ENCODE measurements around the gene TMEM168.
"Not testable (repeated sequence)": the region's sequence is repeated elsewhere in the genome, so short reads cannot be mapped to it uniquely, and the experiment has no call there.

The TMEM168 gene

DNA sequence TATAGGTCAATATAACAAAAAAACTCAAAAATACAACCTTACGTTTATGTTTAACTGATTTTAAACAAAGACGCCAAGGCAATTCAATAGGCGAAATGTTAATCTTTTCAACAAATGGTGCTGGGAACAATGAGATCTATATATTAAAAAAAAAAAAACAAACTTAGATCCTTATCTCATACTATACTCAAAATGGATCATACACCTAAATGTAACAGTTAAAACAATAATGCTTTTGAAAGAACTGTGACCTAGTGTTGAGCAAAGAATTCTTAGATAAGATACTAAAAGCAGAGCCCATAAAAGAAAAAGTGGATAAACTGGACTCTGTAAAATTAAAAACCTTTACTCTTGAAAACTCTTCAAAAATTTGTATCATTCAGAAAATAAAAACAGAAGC is 8.6 kb downstream of the TMEM168 start:
- no peak for DNase-seq (ENCODE audit: low read depth in 2 of 2)

DNA sequence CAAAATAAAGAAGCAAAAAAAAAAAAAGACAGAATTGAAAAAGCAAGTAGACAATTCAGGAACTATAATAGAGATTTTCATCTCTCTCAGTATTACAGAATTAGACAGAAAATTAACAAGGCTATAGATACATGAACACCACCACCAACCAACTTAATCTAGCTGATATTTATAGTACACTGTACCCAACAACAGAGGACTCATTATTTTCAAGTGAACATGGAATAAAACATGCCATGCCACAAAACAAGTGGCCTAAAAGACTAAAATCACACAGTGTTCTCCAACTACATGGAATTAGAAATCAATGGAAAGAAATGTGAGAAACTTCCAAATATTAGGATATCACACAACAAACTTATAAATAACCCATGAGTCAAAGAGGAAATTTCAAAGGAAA is 9.1 kb downstream of the TMEM168 start:
- no peak for DNase-seq (ENCODE audit: low read depth in 2 of 2)

DNA sequence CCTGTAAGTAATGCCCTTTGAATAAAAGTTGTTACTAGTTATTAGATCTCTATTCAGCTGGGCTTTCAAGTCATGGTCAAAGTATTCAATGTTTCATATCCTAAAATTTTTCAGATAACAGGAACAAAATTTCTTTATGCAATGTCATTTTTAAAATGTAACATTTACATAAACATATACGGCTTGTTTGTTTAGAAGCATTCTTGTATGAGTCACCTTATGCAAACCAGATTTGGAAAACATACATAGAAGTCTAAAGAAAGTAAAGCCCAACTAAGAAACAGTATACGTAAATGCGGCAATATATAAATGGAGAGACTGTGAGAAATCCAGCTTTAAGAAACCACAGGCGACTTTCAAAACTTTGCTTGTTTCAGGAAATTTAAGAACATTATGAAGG is 10.5 kb downstream of the TMEM168 start:
- no peak for DNase-seq (ENCODE audit: low read depth in 2 of 2)

DNA sequence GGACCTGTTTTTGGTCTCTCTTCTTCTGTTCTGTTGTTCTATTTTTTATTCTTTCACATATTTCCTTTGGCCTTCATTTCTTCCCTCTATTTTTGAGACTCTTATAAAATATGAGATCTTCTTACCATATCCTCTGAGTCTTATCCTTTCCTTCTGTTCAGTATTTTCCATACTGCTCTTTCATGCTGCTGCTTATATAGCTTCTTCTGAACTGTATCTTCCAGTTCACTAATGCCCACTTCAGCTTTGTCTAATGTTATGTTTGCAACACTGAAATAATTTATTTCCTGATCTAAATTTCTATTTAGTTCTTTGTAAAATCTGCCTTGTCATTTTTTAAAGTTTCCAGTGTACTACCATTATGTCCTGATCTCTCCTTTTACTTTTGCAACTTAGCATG is 12.8 kb downstream of the TMEM168 start:
- no peak for DNase-seq (ENCODE audit: low read depth in 2 of 2)

DNA sequence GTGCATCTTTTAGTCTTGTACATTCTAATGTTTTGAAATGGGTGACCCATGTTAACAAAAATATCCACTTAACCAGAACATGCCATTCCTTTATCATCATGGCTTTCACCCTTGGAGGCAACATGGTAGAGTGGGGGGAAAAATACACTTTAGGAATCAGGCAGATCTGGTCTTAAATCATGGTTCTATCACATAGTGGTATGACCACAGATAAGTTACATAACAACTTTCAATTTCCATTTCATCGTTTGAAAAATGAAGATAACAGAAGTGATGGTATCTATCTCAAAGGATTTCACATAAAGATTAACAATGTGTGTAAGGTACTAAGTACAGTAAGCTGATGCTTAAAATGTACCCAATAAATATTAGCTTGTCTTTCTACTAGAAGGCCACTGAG is 19.0 kb downstream of the TMEM168 start:
- no peak for DNase-seq (ENCODE audit: low read depth in 2 of 2)

DNA sequence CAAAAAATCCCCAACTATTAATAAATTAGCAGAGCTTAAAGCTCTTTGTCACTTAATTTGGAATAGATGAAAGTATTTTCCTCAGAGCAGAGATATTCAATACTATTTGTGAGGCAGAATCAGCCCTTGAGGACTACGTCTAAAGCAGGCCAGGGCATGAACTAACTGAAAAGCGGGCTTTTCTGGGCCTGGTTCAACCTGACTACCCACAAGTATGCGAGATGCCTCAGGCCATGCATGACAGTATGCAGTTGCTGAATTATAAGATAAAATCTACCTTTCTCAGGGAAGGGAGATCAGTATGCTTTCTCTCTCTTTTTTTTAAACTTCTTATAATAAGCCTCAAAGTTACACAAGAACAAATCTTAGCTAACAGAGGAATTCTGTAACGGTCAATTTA is 20.1 kb downstream of the TMEM168 start:
- no peak for DNase-seq (ENCODE audit: low read depth in 2 of 2)

DNA sequence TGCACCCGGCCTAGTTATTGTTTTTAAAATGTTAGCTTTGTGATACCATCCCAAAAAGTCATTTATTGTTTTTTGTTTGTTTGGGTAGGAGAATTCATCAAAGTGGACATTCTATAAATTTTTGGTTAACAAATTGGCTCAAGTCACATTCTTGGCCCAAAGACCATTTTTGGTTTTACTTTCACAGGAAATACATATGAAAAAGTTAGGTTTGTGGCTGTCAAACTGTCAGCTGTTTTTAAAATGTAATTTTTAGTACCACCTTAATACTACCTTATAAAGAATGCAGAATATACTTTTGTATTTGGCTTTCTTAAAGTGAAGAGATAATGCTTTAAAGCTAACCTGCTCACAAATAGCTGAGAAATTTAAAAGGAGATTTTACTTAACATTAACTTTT is 25.1 kb downstream of the TMEM168 start:
- DNase-seq (ENCODE audit: low read depth in 2 of 2): no peak

DNA sequence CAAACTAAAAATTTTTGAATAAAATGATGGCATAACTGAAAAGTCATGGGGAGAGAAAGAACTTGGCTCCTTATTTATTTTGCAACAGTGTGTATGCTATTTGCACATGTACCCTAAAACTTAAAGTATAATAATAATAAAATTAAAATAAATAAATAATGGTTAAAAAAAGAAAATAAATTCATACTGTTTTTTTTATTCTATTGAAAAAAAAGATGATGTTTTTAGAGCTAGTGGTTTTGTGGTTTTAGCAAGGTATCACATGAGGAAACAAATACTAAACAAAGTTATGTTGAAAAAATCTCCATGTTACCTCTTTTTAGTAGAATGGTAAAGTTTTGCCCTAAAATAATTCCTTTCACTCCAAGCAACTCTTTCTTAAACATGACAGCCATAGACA is 26.2 kb downstream of the TMEM168 start:
- DNase-seq (ENCODE audit: low read depth in 2 of 2): no peak

DNA sequence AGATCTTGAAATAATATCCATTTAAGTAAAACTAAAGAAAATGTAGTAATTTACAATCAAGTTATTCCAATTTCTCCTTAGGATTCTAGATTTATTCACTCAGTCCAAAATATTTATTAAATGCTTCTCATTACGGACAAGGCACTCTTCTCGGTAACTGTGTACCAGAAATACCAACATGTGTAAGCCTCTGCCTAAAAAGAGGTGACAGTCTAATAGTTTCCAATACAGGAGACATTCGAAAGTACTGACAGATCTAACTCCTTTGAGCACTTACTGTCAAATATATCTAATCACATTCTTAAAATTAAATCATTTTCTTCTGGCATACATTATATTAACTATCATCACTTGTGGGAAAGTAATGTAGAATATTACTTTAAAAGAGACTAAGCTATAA is 26.9 kb downstream of the TMEM168 start:
- no peak for DNase-seq (ENCODE audit: low read depth in 2 of 2)

DNA sequence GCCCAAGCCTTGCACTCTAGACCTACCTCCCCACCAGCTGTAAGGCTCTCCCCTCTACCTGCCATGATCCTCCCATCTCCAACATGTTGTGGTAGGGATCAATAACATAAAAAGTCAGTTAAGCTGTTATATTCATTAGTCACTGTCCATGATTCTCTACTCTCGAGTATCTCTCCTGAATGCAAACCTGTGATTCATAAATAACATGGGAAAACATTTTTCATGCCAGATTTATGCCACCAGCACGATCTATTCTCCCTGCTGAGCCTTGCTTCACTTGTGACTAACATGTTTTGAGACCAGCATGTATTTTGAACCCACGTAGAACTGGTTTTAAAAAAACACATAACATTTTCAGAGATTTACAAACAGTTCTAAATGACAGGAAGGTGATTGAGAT is 30.3 kb downstream of the TMEM168 start:
- no peak for DNase-seq (ENCODE audit: low read depth in 2 of 2)

DNA sequence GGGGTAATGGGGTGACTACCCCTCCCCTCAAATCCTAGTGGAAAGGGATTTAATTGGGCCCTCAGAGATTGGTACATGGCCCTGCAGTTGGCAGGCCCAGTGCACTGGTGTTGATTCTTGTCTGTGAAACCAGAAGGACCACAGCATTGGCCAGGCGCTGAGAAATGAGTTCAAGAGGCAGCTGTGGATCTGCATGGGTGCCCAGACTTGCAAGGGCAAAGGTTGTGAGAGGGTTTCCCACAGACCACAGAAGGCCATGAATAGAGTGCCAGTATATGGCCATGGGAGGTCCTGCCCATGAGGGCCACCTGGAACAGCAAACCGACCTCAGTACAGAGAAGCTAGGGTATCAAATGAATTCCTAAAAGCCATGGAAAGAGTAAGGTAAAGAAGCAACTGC is 32.9 kb downstream of the TMEM168 start:
- DNase-seq (ENCODE audit: low read depth in 2 of 2): no peak

DNA sequence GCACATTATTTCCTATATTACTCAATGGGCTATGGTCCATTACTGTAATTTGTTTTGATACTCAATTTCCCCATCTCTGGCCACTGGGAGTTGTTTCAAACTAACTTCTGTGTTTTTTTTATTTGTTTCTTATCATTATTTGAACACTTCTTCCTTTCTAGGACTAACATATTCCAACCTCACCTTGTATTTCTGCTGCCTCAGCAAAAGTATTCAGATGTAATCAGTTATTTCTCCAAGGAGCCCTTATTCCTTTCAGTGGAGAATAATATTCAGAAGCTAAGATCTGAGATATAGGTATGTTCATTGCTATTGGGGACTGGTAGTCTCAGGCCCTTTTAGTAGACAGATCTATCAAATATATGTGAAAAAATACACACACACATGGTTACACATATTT is 36.9 kb downstream of the TMEM168 start:
- DNase-seq (ENCODE audit: low read depth in 2 of 2): no peak

DNA sequence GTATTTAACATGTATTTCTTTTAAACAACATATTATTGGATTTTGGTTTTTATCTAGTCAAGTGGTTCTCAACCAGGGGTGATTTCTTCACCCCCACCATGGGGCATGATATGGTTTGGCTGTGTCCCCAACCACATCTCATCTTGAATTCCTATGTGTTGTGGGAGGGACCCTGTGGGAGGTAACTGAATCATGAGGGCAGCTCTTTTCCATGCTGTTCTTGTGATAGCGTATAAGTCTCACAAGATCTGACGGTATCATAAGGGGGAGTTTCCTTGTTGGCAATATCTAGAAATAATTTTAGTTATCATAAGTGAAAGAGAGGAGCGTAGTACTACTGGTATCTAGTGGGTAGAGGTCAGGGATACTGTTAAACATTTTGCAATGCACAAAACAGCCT is 37.6 kb downstream of the TMEM168 start:
- no peak for DNase-seq (ENCODE audit: low read depth in 2 of 2)

DNA sequence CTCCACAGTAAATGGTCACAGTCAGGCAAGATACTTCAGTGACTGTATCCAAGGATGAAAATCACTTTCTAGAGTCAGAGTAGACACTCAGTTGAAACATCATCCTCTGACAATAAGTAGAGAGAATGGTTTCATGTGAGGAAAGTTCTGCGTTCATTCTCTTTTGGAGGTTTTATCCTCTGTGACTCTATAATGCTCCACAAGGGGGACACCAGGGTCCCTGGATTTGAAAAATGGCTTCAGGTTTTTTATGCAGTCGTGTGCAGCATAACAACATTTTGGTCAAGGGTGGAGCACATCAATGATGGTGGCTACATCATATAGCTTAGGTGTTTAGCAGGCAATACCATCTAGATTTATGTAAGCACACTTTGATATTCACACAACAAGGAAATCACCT is 40.4 kb downstream of the TMEM168 start:
- no peak for DNase-seq (ENCODE audit: low read depth in 2 of 2)

DNA sequence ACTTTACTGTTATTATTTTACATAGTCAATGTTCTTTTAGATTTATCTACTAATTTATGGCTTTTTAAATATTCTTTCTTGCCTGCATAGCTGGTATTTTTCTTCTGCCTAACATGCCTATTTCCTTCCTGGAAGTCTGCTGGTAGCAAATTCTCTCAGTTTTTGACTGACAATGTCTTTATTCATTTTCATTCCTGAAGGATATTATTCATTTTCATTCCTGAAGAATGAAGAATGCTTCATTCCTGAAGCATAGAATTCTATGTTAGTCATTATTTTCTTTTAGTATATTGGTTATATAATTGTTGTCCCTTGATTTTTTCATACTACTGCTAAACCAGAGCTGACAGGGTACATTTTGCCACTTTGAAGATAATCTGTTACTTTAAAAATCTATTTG is 41.8 kb downstream of the TMEM168 start:
- DNase-seq (ENCODE audit: low read depth in 2 of 2): no peak

DNA sequence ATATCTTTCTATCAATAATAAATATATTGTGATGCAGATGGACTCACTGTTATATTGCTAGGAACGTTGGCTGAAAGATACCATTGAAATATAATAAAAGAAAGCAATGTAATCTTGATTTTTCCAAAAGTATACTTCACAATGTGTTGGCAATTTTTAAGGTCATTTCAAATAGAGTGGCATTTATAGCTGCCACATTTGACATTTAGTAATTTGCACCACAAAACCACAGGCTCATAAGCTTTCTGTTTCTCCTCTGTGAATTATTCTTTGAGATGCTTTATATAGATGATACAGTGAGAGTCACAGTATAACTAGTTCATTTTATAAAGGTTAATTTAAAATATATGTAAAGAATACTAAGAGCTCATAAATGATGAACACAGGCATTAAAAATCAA is 44.6 kb downstream of the TMEM168 start:
- no peak for DNase-seq (ENCODE audit: low read depth in 2 of 2)

DNA sequence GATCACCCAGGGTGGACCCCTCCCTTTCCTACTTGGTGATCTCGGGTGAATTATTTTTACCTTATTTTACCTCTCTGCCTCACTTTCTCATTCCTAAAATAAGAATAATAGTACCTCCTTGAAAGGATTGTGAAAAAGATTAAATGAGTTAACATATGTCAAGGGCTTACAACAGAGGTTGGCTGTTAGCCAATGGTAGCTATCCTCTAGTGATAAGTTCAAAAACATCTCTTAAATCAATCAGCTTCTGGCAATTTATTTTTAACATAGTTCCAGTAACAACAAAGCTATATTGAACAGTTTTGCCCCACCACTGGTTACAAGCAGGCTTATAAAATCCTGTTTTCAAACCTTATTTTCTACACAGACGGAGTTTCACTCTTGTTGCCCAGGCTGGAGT is 45.4 kb downstream of the TMEM168 start:
- no peak for DNase-seq (ENCODE audit: low read depth in 2 of 2)

DNA sequence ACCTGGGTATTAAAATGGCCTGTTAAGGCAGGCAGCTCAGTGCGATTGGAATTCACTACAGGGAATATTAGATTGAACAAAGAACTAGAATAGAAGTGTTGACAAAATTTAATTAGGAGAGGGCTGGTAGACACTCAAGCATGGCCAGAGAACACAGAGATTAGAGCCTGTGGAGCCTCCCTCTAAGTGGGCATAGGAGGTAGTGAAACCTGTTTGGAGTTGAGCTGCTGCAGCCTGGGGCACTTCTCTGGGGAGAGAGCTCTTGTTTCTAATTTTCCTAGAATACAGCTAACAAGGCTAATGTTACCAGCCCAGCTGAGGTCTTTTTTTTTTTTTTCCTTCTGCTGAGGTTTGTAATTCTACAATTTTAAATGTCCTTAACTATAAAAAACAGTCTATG is 46.4 kb downstream of the TMEM168 start:
- DNase-seq (ENCODE audit: low read depth in 2 of 2): no peak

DNA sequence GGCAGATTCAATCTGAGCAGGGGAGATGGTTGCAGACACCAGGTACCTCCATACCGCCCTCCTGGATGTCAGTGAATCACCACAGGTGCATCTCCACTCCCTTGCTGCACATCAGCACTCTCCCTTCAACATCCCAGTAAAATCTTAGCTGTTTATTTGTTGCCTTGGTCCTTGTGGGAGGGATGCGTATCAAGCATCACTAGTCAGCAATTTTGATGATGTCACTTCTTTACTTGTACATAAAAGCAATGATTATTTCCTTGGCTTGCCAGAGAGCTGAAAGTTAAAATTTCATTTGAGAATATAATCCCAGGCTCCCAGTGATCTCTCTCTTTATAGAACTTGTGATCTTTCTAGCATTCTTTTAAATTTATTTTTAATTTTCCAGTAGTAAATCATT is 49.5 kb downstream of the TMEM168 start:
- DNase-seq (ENCODE audit: low read depth in 2 of 2): no peak

DNA sequence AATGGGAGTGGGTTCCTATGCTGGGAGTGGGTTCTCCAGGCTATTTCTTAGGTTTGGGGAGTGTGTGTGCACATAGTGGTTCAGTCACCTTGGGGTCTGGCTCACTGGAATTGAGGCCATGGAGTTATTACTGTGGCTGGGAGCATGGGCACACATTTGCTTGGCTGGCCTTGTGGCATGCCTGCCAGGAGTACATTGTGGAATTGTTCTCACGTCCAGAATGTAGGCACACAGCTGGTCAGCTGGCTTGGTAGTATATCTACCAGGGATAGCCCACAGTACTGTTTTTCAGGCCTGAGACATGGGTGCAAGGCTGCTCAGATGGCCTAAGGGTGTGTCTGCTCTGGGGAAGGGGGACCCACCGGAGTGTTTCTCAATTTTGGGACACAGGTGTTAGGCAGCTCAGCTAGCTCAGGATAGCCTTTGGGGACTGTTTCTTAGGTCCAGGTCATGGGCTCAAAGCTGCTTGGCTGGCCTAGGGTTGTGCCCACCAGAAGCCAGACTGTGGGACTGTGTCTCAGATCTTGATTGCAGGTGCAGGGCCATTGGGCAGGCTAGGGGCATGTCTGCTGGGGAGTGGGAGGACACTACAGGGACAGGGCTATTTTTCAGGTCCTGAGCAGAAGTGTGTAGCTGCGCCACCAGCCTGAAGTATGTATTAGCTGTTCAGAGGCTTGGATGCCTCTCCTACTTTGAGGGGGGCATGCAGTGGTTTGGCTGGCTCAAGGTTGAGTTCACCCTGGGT is 50.6 kb downstream of the TMEM168 start:
- DNase-seq (ENCODE audit: low read depth in 2 of 2): no peak

DNA sequence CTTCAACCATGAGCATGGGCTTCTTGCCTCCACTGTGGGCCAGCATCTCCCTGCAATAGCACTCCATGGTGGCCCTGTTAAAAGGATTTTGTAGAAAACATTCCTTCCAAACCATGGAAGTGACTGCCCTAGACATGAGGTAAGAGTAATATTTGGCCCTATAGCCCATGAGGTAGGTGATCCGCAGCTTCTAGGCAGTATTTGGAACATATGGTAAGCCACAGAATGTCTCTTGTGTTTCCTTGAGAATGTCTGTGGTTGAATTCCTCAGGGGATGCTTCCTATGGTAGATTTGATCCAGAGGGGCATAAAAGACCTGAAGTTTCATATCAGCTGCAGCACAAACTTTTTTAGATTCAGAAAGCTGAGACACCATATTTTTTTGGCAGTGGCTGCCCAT is 54.9 kb downstream of the TMEM168 start:
- DNase-seq (ENCODE audit: low read depth in 2 of 2): no peak

DNA sequence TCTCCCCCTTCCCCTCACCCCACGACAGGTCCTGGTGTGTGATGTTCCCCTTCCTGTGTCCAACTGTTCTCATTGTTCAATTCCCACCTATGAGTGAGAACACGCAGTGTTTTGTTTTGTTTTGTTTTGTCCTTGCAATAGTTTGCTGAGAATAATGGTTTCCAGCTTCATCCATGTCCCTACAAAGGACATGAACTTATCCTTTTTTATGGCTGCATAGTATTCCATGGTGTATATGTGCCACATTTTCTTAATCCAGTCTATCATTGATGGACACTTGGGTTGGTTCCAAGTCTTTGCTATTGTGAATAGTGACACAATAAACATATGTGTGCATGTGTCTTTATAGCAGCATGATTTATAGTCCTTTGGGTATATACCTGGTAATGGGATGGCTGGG is 58.9 kb downstream of the TMEM168 start:
- DNase-seq (ENCODE audit: low read depth in 2 of 2): not testable (repeated sequence)

DNA sequence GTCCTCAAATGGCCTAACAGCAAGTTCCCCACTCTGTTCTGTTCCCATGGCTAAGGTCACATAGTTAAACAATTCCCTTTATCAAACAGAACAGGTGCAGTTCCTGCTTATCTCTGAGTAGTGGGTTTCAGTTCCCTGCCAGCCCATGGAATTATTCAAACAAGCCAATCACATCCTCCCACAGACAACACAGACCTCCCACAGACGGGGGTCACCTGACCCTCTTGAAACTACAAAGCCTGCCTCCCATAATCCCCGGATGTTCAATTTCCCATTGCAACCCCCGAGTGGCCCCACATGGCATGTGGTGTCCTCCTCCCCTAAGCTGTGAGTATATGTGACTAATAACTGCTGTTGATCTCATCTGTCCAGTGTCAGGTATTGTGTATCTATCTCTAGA is 64.1 kb downstream of the TMEM168 start:
- DNase-seq (ENCODE audit: low read depth in 2 of 2): no peak

DNA sequence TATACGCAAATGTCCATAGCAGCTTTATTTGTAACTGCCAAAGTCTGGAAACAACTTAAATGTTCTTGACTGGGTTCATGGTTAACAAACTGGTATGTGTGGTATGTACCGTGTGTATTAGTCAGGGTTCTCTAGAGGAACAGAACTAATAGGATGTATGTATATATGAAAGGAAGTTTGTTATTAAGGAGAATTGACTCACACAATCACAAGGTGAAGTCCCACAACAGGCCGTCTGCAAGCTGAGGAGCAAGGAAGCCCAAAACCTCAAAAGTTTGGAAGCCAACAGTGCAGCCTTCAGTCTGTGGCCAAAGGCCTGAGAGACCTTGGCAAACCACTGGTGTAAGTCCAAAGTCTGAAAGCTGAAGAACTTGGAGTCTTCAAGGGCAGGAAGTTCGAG is 66.8 kb downstream of the TMEM168 start:
- no peak for DNase-seq (ENCODE audit: low read depth in 2 of 2)
